Measurements from ENCODE around the gene KCNH5.

- TF ChIP-seq CTCF (IDR thresholded peaks at IDR 0.05; ENCODE audit: insufficient read depth, low read depth, low read length) (no peak), EZH2 (IDR thresholded peaks at IDR 0.05; ENCODE audit: insufficient read depth, low read length) (no peak)
Measured at GRCh38 chr14:62691647-62692489, 353.4 kb downstream of the KCNH5 start.

Data from astrocyte (in vitro differentiated cells and primary cell).